Prostate gland (tissue), 2 donors: ENCODE results near the gene AIF1L. TPM values are rescaled to one million over a fixed set of nuclear protein-coding genes. Genes with fewer than 3 reads are reported as not detected.

Source experiments
- DNase-seq: peaks from one replicate; pipeline ENCODE4 v3.0.0-alpha.2; 2019; ENCODE audit warnings: low spot score
- H3K27ac ChIP-seq, 2 donors: fragments of 200-600 bp; sonication (generic); 2 replicates each; pipeline ENCODE4 v1.5.1; 2017 to 2019
- H3K27me3 ChIP-seq: fragments of 200-600 bp; sonication (generic); replicated peaks from 2 replicates; pipeline ENCODE4 v1.5.1; 2019; ENCODE audit not compliant: insufficient read depth
- H3K36me3 ChIP-seq, 2 donors: fragments of 200-600 bp; sonication (generic); 1 replicate in 1 of 2; 2 replicates in 1 of 2; pipeline versions ENCODE4 v1.5.1 to v1.8.1; 2017 to 2019
- H3K4me1 ChIP-seq: fragments of 200-600 bp; sonication (generic); replicated peaks from 2 replicates; pipeline ENCODE4 v1.5.1; 2019
- H3K4me3 ChIP-seq, 2 donors: fragments of 200-600 bp; sonication (generic); 2 replicates each; pipeline ENCODE4 v1.5.1; 2017 to 2019
- H3K9me3 ChIP-seq: fragments of 200-600 bp; sonication (generic); 2 replicates; pipeline ENCODE4 v1.5.1; 2017
- POLR2A ChIP-seq: fragments of 450-650 bp; IDR thresholded peaks from one replicate; pipeline ENCODE4 v1.6.1; 2016; ENCODE audit warnings: antibody characterized with exemption, mild to moderate bottlenecking
- POLR2AphosphoS5 ChIP-seq: sonication (generic); formaldehyde crosslinking; IDR thresholded peaks from one replicate; pipeline ENCODE4 v1.6.1; 2017; ENCODE audit warnings: antibody characterized with exemption
- WGBS: methylation state at CpG from one replicate; pipeline ENCODE4 v1.1.5; 2018; 5-methylcytosine and 5-hydroxymethylcytosine counted together
- intact Hi-C: fragments of 100-400 bp; cut with DNase I; formaldehyde crosslinking; loops from one replicate; pipeline ENCODE4 v1.14.2; 2022
- total RNA-seq, 2 donors: library from RNA; depleted of rRNA; stranded (reverse); fragments of >200 nt; gene quantifications; one replicate each; pipeline ENCODE4 v1.1.0, GENCODE V29; 2016
- TF ChIP-seq, protein P1 (sequence below), 4 experiments: fragments of 200-600 bp in 2 of 4; fragments of 450-650 bp in 2 of 4; sonication (generic) in 2 of 4; IDR thresholded peaks; 1 replicate in 3 of 4; 2 replicates in 1 of 4; pipeline ENCODE4 v1.5.1; 2016 to 2019; ENCODE audit warnings: antibody characterized with exemption in 4 of 4, mild to moderate bottlenecking in 2 of 4, moderate library complexity in 2 of 4

AIF1L gene
- total RNA-seq, 2 donors from 2014 or later, result 3.6 to 18.4 TPM

DNA sequence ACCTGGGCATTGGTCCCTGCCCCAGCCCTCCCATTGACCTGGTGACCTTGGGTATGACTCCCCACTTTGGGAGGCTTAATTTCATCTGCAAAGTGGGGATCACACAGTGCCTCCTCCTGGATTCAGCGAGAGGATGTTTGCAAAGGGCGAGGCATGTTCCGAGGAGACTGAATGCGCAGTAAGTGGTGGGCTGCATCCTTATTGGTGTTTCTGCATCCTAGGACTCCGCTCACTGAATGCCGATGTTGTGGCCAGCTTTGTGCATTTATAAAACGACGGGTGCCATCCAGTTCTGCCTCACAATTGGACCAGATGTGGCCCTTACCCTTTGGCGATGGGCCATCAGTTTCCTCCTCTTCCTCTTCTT lies 23.5 kb upstream of the AIF1L start:
- Histone ChIP-seq H3K27me3 (no peaks in the 10 kb centered on the region), H3K27ac (no peak overlapping the region), H3K36me3 (no peaks in the 10 kb centered on the region), H3K4me3 (no peak overlapping the region), H3K4me1 (no peaks in the 10 kb centered on the region), H3K9me3 (no peaks in the 10 kb centered on the region)
- TF ChIP-seq, protein P1, sequence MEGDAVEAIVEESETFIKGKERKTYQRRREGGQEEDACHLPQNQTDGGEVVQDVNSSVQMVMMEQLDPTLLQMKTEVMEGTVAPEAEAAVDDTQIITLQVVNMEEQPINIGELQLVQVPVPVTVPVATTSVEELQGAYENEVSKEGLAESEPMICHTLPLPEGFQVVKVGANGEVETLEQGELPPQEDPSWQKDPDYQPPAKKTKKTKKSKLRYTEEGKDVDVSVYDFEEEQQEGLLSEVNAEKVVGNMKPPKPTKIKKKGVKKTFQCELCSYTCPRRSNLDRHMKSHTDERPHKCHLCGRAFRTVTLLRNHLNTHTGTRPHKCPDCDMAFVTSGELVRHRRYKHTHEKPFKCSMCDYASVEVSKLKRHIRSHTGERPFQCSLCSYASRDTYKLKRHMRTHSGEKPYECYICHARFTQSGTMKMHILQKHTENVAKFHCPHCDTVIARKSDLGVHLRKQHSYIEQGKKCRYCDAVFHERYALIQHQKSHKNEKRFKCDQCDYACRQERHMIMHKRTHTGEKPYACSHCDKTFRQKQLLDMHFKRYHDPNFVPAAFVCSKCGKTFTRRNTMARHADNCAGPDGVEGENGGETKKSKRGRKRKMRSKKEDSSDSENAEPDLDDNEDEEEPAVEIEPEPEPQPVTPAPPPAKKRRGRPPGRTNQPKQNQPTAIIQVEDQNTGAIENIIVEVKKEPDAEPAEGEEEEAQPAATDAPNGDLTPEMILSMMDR (IDR thresholded peaks at IDR 0.05), result no peak
- TF ChIP-seq POLR2AphosphoS5 (no peak), POLR2A (no peak)
- intact Hi-C loops, result no loop called here
- WGBS, result 92% methylated on average over 9 of the region's 9 CpGs
- no peak for DNase-seq

DNA sequence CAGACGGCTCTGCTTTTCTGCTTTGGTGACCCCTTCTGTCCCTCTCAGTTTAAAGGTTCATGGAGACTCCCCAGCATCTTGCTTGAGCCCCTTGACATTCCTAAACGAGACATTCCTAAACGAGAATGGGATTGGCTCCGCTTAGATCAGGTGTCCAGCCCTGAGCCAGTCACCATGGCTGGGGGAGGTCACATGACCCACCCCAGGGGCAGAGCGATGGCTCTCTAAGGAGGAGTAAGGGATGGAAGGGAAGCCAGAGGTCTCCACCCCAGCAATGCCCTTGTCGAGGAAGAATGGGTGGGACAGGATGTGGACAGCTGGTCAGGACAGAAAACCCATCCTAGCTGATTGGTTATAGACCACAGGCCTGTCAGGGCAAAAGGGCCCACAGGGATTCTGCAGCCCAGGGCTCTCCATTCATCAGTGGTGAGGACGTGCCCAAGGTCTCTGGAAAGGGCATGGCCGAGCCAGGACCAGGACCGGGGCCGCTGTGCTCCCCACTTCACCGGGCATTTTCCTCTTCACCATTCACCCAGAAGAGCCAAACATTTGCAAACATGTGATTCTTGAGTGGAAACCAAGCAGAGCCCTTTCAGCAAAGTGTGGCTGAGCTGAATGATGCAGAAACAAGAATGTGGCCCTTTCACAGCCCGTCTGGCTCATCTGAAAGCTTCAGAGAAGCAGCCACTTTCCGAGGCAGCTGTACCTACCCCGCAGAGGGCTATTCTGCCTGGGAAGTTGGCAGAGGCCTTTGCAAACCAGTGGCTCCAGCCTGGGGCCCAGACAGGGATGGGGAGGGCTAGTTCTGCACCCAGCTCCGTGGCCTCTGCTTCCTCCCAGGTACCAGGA lies 19.8 kb upstream of the AIF1L start:
- TF ChIP-seq POLR2A, result no peak
- TF ChIP-seq POLR2AphosphoS5, result no peak
- TF ChIP-seq, protein P1 (IDR thresholded peaks at IDR 0.05), result no peak
- no peak for DNase-seq
- Histone ChIP-seq H3K27ac (no peak overlapping the region), H3K27me3 (no peaks in the 10 kb centered on the region), H3K4me1 (no peaks in the 10 kb centered on the region), H3K4me3 (no peak overlapping the region), H3K9me3 (no peaks in the 10 kb centered on the region), H3K36me3 (no peaks in the 10 kb centered on the region)
- WGBS, result 77% methylated on average over 15 of the region's 15 CpGs
- intact Hi-C loops, result no loop called here

DNA sequence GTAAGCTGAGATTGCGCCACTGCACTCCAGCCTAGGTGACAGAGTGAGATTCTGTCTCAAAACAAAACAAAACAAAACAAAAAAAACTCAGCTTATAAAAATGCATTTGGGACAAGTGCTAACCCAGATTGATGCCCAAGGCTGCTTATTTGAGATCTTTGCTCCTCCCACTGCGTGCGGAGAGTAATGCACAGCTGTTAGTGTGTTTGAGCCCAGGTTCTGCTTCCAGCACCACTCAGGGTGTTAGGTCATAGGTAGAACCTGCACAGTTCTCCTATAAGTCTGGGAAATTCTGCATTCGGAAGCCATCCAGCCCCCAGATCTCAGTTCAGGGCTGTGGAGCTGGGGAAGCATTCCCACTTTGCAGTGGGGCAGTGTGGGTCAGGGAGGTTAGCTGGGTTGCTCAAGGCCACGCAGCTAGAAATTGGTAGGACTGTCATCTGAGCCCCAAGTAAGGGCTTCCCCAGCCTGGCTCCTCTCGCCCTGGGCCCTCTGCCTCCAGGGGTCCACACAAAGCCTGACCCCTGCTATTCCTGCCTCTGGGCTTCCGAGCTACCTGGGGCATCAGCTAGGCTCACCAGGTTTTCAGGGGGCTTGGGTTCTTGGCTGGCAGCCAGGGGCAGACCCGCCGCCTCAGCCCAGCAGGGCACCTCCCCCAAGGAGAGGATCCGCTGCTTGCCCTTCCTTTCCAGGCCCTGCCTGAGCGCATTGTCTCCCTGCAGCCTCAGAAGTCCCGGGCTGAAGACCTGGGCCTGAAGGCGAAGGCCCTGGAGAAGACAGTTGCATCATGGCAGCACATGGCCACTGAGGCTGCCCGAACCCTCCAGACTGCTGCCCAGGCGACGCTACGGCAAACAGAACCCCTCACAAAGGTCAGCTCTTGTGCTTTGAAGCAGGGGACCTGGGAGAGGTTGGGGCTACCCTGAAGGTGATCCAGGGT lies 17.6 kb upstream of the AIF1L start:
- no peak overlapping the region for H3K4me3 ChIP-seq
- no peaks in the 10 kb centered on the region for H3K36me3 ChIP-seq
- no peak for DNase-seq
- no peak overlapping the region for H3K27ac ChIP-seq
- WGBS, result 87% methylated on average over 17 of the region's 17 CpGs
- H3K9me3 ChIP-seq, result no peaks in the 10 kb centered on the region
- H3K4me1 ChIP-seq, result no peaks in the 10 kb centered on the region
- no peaks in the 10 kb centered on the region for H3K27me3 ChIP-seq
- no peak for TF ChIP-seq POLR2A
- TF ChIP-seq, protein P1 (IDR thresholded peaks at IDR 0.05), result no peak
- TF ChIP-seq POLR2AphosphoS5, result no peak
- intact Hi-C loops, result no loop called here

DNA sequence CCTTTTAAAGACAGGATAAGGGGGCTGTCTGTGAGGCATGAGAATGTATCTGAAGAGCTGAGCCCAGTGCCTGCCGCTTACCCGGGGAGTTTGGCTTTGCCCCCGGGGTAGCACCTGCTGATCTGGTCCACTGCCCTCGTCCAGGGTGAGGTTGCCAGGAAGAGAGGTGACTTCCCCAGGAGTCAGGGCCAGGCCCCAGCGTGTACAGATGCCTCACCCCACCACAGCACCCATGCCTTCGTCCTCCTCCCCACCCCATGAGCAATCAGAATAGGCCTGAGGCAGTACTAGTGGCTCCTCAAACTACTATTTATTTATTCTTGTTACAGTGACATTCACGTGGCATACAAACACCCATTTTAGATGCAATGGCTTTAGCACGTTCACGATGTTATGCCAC lies 15.7 kb upstream of the AIF1L start:
- Histone ChIP-seq H3K27me3 (no peaks in the 10 kb centered on the region), H3K4me1 (no peaks in the 10 kb centered on the region), H3K9me3 (no peaks in the 10 kb centered on the region), H3K4me3 (no peak overlapping the region), H3K36me3 (no peaks in the 10 kb centered on the region), H3K27ac (no peak overlapping the region)
- no peak for TF ChIP-seq POLR2A
- no peak for TF ChIP-seq POLR2AphosphoS5
- TF ChIP-seq, protein P1 (IDR thresholded peaks at IDR 0.05), result no peak
- intact Hi-C loops, result no loop called here
- WGBS, result 56% methylated on average over 9 of the region's 9 CpGs
- DNase-seq, result no peak
